Fibroblast of skin of back (primary cell): ENCODE results near the gene PLD4.

ENCODE experiments used
- DNase-seq: peaks from one replicate; pipeline ENCODE4 v3.0.0-alpha.2; 2013

The PLD4 gene

DNA sequence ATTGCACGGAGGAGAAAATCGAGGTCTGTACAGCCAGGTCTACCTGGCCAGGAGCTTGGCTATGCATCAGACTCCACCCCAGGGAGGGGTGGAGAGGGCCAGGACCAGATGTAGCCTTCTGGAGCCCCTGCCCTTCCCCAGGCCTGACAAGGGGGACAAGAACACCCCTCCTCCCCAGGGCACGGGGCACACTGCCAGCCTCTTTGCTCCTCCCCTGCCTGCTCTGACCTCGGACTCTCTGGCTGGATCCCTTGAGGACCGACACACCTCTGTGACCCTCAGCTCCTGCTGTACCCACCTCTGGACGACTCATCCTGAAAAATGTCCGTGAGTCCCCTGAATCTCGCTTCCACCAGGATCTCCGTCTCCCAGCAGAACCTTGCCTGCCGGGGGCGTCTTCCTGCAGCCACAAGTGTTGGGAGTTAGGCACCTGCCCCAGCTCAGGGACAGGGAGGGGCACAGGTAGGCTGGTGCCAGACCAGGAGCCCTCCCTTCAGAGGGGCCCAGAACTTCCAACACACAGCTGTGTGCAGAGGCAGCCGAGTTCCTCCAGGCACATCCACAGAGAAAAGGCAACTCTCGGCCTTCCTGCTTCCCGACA is 31.7 kb downstream of the PLD4 start:
- DNase-seq, result no peak

DNA sequence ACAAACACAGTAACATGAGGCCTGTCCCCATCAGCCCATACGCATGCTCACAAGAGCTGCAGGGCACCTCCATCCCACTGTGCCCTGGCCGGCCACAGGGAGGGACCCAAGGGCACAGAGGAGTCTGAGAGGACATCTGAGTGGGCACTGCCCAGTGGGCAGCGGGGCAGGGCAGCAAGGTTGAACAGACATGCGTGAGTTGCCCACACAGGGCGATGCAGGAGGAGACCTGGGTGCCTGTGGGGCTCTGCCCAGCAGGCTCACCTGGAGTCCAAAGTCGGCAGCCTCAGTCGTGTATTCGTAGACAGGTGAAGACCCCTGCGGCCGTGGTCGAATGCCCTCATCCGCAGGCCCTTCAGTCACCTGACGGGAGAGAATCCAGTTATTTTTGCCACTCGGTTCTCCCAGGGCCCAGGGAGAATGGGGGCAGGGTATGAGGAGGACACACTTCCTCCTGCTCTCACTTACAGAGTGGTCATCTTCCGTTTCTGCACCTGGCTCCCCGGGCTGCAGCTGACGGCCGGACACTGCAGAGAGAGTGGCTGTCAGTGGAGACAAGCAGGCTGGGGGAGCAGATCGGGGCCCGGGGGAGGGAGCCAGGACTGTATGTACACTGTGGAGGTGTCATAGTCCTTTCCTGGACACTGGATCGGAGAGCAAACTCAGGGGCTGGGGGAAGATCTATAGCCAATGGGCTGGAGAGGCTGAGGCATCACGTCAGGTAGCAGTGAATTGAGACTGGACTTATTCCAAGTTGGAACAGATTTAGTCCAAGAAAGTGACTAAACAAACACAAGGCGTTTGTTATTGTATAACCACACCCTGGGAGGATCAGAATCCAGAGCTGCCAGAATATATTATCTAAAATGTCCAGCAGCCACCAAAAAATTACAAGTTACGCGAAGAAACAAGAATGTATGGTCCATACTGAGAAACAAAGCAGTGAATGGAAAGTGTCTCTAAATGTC is 32.8 kb downstream of the PLD4 start:
- no peak for DNase-seq

DNA sequence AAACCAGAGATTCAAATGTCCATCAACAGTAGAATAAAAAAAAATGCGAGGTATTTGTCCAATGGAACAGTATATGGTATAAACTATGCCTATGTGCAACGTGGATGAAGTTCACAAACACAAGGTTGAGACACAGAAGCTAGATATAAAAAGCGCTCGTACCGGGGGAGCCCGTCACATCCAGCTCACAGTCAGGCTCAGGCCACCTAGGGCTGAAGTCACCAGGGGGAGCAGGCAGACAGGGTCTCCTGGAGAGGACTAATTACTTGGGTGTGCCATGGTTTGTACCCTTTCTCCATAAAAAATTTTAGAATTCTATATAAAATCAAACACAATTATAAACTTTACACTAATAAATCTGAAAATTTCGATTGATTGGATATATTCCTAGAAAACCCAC is 39.9 kb downstream of the PLD4 start:
- DNase-seq, result no peak

DNA sequence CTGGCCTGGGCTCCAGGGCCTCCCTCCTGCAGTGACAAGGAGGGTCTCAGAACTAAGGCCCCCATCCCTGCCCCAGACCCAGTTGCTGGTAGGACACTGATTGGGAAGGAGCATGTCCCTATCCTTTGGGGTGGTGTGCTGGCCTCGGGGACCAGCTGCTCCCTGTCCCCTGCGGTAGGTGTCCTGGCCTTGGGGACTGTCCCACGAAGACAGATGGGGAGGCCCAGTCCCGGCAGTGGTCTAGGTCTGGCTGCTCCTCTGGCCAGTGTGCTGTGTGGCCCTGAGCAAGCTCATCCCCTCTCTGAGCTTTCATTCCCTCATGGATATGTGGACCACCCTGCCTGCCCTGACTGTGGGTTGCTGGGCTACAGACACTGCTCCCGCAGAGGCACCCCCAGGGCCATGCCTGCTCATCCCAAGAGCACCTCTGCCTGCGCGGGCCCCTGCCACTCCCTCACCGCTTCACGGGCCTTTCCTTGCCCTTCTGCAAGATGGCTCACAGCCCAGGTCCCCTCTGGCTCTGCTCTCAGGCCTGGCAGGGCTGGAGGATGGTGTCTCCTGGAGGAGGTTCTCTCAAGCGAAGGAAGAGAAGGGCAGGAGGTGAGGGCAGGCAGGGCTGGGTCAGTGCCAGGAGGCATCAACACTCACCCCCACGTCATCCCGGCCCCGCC is 41.0 kb downstream of the PLD4 start:
- no peak for DNase-seq

DNA sequence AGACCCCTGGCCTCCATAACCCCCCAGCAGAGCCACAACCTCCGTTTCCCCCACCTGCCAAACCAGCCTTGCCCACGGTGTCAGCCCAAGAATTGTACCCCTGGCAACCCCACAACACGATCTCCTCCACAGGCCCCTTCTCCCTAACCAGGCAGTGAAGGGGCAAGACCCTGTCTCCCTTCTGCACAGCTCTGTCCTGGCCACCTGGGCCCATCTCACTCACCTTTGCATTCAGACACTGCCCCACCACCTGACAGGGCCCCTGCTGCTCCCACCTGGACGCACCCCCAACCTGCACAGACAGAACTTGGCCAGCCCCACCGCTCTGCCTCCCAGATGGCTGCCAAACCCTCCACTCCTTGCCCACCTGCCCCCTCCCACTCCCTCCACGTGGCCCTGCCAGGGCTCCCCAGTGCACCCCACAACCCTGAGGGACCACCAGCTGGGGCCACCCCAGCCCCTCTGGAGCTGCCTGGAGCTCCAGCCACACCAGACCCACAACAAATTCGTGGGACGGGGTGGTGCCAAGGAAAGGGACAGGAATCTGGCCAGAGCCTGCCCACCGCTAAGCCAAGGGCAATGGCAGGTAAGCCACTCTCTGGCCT is 41.7 kb downstream of the PLD4 start:
- no peak for DNase-seq

DNA sequence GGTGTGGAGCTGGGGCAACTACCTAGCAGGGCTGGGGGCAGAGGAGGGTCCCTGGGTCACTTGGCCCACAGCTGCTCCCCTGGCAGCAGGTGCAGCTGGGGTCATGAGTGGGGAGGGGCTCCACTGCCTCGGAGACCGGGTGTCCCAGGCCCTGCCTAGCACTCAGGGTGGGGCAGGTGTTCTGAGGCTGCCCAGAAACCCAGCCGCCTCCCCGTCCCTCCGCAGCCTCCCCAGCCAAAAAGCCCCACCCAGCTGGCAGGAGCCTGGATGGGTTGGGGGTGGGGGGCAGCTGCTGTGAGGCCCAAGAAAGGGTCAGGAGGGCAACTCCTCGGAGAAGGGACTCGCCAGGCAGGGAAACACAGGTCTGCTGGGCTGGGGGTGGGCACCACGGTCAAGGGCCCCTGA is 42.3 kb downstream of the PLD4 start:
- DNase-seq, result no peak

DNA sequence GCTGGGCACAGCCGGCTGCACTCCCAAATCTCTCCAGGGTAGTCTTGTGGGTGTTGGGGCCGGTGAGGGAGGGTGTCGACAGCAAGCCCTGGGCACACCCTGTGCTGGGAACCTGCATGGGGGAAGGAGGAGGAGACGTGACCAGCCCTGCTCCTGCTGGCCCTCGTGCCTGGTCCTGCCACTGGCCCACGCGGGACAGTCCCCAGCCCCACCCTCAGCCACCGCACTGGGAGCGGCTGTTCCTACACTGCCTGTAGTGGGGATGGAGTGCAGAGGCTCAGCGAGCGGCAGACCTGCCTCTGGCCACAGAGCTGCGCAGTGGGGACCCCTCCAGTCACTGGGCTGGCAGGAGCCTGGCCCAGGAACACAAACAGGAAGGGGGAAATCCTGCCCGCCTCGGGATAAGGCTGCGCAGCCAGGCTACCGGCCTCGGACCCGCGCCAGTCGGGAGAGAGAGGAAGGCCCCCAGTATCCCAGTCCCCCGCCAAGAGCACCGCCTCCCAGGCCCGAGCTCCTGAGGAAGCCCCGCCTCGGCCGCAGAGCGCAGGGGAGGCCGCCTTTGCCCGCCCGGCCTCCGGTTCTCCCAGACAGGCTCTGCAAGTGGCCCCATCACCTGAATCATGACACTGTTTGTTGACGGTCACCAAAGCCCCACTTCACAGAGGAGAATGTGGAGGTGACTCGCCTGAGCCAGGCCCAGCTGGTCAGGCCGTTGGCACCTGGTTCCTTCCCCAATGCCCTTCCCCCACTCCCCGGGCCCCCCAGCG is 42.9 kb downstream of the PLD4 start:
- DNase-seq, result peak; percentile 52

DNA sequence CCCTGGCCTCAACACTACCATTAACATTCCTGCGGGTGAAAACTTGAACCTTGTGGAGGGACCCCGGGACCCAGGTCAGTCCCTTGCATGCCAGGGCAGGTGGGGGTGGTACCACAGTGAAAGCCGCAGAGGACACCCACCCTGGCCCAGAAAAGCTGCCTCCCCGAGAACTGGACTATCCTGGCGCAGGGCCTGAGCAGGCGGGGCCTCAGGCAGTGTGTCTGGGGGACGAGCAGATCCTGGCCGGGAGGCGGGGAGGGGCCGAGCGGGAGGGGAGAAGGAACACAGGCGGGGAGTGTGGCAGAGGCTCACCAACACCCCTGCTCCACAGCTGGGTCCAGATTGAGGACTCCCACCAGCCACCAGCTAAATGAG is 43.5 kb downstream of the PLD4 start:
- peak; percentile 73 for DNase-seq

DNA sequence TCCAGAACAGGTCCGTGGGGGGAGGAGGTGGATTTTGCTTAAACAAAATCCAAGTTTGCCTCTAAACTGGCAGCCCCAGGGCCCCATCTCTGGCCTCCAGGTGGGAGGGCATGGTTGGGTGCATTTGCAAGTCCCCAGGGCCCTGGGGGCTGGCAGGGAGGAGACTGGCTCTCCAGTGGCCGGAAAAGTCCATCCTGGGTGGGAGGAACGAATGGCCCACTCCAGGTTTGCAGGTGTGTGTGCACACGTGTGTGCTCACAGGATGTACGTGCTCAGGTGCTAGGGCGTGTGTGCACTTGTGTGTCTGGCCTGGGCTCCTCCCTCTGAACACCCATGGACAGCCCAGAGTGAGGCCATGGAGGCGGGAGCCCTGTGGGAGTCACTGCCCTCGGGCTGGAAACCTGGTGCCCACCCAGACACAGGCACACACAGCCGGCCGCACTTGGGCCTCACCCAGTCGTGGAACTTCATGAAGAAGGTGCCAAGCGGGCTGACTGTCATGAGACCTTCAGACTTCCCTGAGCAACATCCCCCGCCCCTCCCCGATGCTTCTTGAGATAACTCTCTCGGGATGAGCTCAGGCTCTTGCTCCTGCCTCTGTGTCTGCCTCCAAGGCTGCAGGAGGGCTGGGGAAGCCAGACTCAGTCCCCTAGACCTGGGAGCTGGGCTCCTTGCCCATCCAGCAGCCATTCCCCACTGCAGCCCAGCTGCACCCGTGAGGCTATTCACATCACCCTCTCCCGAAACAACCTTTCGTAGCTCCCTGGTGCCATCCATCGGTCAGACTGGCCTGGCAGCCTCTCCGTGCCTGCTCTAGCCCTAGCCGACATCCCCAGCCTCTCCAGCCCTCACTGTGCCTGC is 44.1 kb downstream of the PLD4 start:
- DNase-seq, result peak; percentile 44

DNA sequence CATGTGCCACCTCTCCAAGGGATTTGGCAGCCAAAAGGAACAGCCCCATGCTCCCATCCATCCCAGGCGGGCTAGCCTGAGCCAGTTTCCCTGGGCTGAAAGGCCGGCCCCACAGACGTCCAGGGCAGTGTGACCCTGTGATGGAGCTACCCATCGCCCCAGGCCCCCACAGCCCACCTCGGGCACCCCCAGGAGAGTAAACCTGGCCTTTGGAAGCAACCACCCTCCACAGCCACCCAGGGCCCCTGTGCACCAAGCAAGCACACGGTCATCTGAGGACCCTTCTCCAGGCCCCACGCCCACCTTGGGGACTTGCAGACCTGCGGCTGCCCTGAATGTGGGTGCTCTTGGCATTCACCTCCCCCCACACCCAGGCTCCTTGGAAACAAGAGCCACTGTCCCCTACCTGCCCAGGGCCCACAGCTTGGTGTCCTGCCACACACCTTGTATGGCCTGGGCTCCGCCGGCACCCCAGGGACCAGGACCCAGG is 45.1 kb downstream of the PLD4 start:
- no peak for DNase-seq

DNA sequence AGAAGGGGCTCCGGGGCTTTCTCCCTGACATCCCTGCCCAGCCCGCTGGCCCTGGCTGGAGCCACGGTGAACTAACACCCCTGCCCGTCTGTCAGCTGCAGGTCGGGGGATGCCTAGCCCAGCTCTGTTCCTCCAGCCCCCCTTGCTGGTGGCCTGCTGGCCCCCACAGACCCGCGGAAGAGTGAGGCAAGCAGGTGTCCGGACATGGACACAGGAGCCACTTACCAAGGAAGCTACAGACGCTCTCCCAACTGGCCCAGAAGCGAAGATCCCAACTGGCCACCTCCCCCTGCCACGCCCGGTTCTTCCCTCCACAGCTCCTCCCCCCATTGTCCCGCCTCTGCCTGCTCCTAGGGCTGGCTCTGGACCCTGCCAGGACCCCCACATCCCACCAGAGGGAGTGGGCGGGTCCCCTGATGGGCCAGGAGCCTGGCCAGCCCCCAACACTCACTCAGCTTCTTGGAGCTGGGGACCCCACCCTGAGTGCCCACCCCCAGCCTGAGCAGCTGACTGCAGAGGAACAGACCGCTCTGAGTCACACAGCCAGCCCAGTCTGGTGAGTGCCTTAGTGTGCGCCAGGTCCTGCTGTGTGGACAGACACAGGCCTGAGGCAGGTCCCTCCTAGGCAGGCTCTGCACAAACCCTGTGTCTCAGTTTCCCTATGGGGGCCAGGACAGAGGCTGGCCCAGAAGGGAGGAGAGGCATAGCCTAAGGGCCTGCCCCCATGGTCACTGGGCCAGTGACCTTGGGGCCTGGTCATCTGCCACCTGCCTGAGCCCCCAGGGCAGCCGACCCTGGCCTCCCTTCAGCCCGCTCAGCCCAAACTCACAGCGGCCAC is 45.8 kb downstream of the PLD4 start:
- DNase-seq, result peak; percentile 94

DNA sequence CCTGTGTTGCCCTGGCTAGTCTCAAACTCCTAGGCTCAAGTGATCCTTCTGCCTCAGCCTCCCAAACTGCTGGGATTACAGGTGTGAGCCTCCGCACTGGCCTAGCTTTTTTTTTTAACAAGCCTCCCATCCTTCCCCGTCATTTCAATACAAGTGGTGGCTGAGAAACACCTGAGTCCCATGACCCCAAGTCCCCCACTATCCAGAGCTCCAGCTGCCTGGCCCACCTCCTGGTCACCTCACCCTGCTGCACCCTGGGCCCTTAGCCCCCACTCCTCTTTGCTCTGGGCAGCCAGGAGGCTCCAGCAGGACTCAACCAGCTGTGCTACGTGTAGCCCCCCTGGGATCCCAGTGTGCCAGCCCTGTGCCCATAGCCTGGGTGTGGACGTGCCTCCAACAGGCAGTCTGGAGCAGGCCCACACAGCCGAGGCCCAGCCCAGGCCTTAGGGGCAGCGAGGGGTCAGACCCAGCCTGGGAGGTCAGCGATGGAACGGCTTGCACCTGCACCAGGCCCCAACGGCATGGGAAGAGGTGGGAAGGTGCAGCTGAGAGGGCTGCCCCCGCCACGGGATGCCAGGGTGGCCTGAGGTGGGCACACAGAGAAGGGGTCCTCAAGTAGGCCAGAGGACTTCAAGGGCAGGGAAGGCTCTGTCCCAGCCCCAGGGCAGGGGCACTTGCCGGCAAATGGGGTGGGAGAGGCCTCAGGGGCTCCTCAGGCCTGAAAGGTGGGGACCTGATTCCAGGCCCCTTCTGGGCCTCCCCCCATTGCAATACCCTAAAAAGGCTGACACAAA is 47.0 kb downstream of the PLD4 start:
- DNase-seq, result no peak

DNA sequence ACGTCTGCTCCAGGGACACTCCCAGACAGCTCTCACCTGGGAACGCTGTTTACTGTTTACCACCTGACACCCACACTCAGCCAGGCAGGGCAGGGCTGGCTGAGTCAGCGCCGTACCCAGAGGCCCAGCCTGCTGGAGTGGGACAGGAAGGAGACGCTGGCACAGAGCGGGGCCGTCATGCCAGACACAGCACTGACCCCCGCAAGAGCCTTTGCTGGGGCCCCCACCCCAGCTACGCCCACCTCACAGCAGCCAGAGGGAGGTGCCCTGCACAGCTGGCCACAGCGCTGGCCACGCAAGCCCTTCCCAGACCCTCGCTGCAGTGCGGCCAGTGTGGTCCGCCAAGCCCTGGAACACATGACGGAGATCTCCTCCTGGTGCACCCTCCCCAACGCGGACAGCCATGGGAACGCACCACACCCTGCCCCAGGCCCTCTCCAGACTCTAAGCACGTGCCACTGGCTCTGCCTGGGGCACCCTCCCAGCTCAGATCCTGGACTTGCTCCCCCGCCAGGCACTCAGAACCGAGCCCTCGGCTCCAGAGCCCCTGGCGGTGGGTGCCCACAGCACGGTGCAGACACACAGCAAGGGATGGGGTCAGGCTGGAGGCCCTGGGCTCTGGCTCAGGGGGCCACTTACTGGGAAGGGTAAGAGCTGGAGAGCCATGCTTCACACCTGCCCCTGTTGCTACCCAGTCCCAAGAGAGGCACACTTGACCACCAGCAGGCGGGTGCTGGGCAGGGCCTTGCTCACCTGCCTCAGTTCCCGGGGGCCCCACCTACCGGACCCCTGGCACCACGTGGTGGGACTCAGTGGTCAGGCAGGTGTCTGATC is 47.8 kb downstream of the PLD4 start:
- peak; percentile 61 for DNase-seq

DNA sequence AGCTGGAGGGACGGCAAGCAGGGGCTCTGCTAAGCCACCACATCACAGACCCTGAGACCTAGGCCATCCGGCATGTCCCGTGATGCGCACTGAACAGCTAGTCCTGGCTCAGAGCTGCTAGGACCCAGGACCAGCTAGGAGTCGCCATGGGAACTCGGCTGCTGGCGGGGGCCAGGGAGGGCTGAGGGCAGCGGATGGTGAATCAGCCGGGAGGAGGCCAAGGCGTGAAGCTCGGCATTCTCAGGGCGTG is 48.4 kb downstream of the PLD4 start:
- peak; percentile 98 for DNase-seq

DNA sequence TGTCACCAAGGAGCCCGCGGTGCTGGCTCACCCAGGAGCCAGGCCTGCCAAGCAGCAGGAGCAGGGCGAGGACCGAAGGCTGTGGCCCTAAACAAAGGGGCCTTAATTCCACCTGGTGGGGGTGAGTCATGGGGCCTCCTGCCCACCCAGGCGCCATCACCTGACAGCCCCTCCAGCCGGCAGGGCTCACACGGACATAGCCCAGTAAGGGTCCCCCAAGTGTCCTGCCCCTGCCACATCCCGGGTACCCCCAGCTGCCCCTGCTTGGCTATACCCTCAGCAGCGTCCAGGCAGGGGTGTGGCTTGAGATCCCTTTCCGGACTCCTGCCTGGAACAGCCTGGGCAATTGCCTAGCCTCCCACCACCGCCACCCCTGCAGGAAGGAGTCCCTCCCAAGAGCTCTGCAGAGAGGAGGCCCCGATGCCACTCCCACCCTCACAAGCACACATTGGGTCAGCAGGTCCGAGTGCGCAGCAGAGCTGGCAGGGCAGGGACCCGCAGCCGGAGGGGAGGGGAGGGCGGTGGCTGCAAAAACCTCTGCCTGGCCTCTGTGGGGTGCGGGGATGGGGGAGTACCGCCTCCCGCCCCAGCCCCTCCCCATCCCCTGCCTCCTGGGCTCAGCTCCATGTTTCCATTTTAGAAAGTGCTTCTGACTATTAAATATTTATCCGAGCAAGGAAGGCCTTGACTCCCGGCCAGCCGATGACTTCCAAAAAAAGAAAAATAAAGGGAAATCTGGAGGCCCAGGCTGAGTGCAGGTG is 48.9 kb downstream of the PLD4 start:
- peak; percentile 89 for DNase-seq

DNA sequence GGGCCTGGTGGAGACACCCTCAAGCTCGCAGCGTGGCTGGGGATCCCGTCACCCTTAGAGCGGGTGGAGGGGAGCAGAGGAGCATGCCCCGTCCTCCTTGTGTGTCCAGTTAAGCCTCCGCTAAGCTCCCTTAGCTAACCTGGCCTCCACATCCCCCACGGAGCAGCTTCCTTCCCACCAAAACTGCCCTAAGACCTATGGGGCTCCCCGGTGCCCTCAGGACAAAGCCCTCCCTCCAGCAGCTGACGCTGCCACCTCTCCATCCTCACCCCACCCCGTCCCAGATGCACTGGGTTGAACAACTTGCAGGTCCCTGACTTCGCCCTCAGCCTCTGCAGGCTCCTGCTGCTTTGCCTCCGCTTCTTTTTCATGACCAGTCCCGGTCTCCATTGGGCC is 49.5 kb downstream of the PLD4 start:
- no peak for DNase-seq

DNA sequence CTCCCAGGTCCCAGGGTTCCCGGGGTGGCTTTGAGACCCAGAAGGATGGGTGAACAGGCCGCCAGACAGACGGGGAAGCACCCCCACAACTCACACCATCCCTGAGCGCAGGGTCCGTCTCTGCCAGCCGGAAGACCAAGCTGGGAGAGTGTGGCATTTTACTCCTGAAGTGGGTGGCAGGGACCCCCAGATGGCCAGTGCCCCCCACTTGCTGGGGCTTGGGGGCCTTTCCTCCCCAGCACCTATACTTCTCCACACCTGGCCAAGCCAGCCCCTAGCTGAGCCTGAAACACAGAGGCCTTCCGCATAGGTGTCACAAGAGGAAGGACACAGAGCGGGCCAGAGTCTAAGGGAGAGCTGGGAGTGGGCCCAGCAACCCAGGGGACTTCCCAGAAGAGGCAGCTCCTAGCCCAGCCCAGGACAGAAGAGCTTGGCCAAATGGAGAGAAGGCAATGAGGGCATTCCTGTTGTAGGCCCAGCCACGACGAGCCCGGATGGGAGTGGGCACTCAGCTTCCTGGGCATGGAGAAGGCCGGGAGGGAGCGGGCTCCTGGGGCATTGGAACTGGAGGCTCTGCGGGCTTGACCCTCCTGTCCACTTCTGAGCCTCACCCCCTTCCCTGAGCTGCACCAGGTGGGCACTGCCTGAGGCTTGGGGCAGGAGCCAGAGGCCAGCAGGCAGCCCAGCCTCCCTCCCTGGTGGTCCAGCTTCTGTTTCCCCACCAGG is 50.1 kb downstream of the PLD4 start:
- no peak for DNase-seq
